HG03196 (cell line): ENCODE measurements around the gene TRAF7.

ENCODE experiments used
- ATAC-seq: cut with Tn5 transposase; IDR thresholded peaks from one replicate; pipeline ENCODE4 v1.9.1; 2021; ENCODE audit not compliant: unreplicated experiment

TRAF7 gene

GRCh38 chr16:2213817-2214718 is 58.5 kb downstream of the TRAF7 start:
- ATAC-seq, result no peak

GRCh38 chr16:2214719-2214968 is 59.1 kb downstream of the TRAF7 start, which contains the start of gene PGP:
TSS of gene PGP (minus strand) at chr16:2214840. CDS start at chr16:2214777, 63 bp downstream.
- ATAC-seq, result peak; percentile 74

- ATAC-seq, result no peak
Observed at GRCh38 chr16:2216330-2216729, 60.7 kb downstream of the TRAF7 start.

- peak; percentile 92 for ATAC-seq
Observed at GRCh38 chr16:2223221-2223941, 67.8 kb downstream of the TRAF7 start, which contains the start of gene E4F1. TSS of gene E4F1 (plus strand) at chr16:2223591. CDS start at chr16:2223614, 23 bp downstream.

GRCh38 chr16:2223942-2224486 is 68.4 kb downstream of the TRAF7 start:
- ATAC-seq, result peak; percentile 7

GRCh38 chr16:2226245-2226793 is 70.7 kb downstream of the TRAF7 start:
- ATAC-seq, result no peak

- no peak for ATAC-seq
Observed at GRCh38 chr16:2226918-2227317, 71.3 kb downstream of the TRAF7 start.
